OCI-LY1 (cell line): ENCODE data around the gene AMY2B.
"Not testable (repeated sequence)": the region's sequence is repeated elsewhere in the genome, so short reads cannot be mapped to it uniquely, and the experiment has no call there.

Experiments
- H2AFZ ChIP-seq: fragments of 200-600 bp; sonication (generic), shearing (Covaris generic); 2 replicates; pipeline ENCODE4 v1.6.0; 2014; ENCODE audit warnings: antibody characterized with exemption, mild to moderate bottlenecking, low read length
- H3F3A ChIP-seq: fragments of 200-600 bp; sonication (generic), shearing (Covaris generic); 2 replicates; pipeline ENCODE4 v1.6.0; 2014; ENCODE audit warnings: mild to moderate bottlenecking, antibody characterized with exemption, low read length, moderate library complexity; ENCODE audit not compliant: insufficient read depth
- H3K27ac ChIP-seq: fragments of 200-600 bp; sonication (generic); 2 replicates; pipeline ENCODE4 v1.5.1; 2014; ENCODE audit warnings: low read length, mixed run types, mild to moderate bottlenecking, low read depth; ENCODE audit not compliant: poor library complexity, severe bottlenecking
- H3K27me3 ChIP-seq: fragments of 200-600 bp; sonication (generic); 2 replicates; pipeline ENCODE4 v1.6.0; 2014; ENCODE audit warnings: antibody characterized with exemption, mild to moderate bottlenecking, low read length, moderate library complexity; ENCODE audit not compliant: insufficient read depth
- H3K36me3 ChIP-seq: fragments of 200-600 bp; sonication (generic); 2 replicates; pipeline ENCODE4 v1.6.1; 2014; ENCODE audit warnings: mild to moderate bottlenecking, antibody characterized with exemption, low read length, moderate library complexity, mixed read lengths; ENCODE audit not compliant: insufficient read depth
- H3K4me1 ChIP-seq: fragments of 200-600 bp; sonication (generic); 2 replicates; pipeline ENCODE4 v1.5.1; 2014; ENCODE audit warnings: mild to moderate bottlenecking, low read length, moderate library complexity; ENCODE audit not compliant: insufficient read depth, severe bottlenecking
- H3K4me2 ChIP-seq: fragments of 200-600 bp; sonication (generic), shearing (Covaris generic); 2 replicates; pipeline ENCODE4 v1.6.1; 2014; ENCODE audit warnings: low read length
- H3K4me3 ChIP-seq: fragments of 200-600 bp; sonication (generic); 2 replicates; pipeline ENCODE4 v1.5.1; 2014; ENCODE audit warnings: low read length, low read depth, mild to moderate bottlenecking, mixed read lengths; ENCODE audit not compliant: poor library complexity, severe bottlenecking
- H3K79me2 ChIP-seq: fragments of 200-600 bp; shearing (Covaris generic); 2 replicates; pipeline ENCODE4 v1.6.1; 2016; ENCODE audit warnings: mixed run types, low read length, mixed read lengths; ENCODE audit not compliant: insufficient read depth
- H3K9ac ChIP-seq: fragments of 200-600 bp; sonication (generic), shearing (Covaris generic); 2 replicates; pipeline ENCODE4 v1.6.1; 2014; ENCODE audit warnings: mild to moderate bottlenecking, low read length, mixed read lengths
- H3K9me2 ChIP-seq: fragments of 200-600 bp; sonication (generic), shearing (Covaris generic); 2 replicates; pipeline ENCODE4 v1.6.1; 2014; ENCODE audit warnings: low read depth, mild to moderate bottlenecking, low read length, mixed read lengths
- H3K9me3 ChIP-seq: fragments of 200-600 bp; shearing (Covaris generic); 2 replicates; pipeline ENCODE4 v1.6.1; 2014; ENCODE audit warnings: low read length, mixed read lengths
- H4K20me1 ChIP-seq: fragments of 200-600 bp; sonication (generic), shearing (Covaris generic); 2 replicates; pipeline ENCODE4 v1.6.0; 2016; ENCODE audit warnings: mild to moderate bottlenecking, low read length; ENCODE audit not compliant: insufficient read depth
- EZH2 ChIP-seq: fragments of 200-600 bp; sonication (generic), shearing (Covaris generic); IDR thresholded peaks from 2 replicates; pipeline ENCODE4 v1.8.0; 2017; ENCODE audit warnings: borderline replicate concordance, mixed run types, mild to moderate bottlenecking, antibody characterized with exemption, low read length, moderate library complexity, mixed read lengths
- TF ChIP-seq, protein P1 (sequence below): fragments of 200-600 bp; sonication (generic), shearing (Covaris generic); IDR thresholded peaks from 2 replicates; pipeline ENCODE4 v1.5.1; 2017; ENCODE audit warnings: mild to moderate bottlenecking, antibody characterized with exemption, low read length, moderate library complexity, mixed read lengths

AMY2B gene

DNA sequence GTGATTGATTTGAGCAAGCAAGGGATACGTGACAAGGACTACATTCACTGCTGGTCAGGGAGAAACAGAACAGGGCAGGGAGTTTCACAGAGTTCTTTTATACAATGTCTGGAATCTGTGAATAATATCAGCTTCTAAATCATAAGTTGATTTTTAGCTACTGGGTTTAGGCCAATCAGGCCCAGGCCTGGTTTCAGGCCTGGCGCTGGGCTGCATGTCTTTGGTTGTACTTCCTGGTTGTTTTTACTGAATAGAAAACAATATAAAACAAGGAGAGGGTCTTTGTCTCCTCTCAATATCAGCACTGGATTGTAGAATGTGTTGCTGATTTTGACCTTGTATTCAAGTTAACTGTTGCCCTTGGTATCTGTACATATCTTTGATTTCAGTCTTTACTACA is 45.0 kb downstream of the AMY2B start:
- Histone ChIP-seq H3K4me1 (no peaks in the 10 kb centered on the region), H3K9me2 (no peaks in the 10 kb centered on the region), H3K9me3 (no peaks in the 10 kb centered on the region), H3K4me2 (no peak overlapping the region), H3K9ac (no peak overlapping the region), H4K20me1 (no peaks in the 10 kb centered on the region), H3K27ac (no peak overlapping the region), H2AFZ (no peak overlapping the region), H3K79me2 (no peaks in the 10 kb centered on the region), H3K4me3 (no peak overlapping the region), H3K36me3 (no peaks in the 10 kb centered on the region), H3K27me3 (no peaks in the 10 kb centered on the region), H3F3A (no peaks in the 10 kb centered on the region)
- no peak for TF ChIP-seq EZH2
- TF ChIP-seq, protein P1, sequence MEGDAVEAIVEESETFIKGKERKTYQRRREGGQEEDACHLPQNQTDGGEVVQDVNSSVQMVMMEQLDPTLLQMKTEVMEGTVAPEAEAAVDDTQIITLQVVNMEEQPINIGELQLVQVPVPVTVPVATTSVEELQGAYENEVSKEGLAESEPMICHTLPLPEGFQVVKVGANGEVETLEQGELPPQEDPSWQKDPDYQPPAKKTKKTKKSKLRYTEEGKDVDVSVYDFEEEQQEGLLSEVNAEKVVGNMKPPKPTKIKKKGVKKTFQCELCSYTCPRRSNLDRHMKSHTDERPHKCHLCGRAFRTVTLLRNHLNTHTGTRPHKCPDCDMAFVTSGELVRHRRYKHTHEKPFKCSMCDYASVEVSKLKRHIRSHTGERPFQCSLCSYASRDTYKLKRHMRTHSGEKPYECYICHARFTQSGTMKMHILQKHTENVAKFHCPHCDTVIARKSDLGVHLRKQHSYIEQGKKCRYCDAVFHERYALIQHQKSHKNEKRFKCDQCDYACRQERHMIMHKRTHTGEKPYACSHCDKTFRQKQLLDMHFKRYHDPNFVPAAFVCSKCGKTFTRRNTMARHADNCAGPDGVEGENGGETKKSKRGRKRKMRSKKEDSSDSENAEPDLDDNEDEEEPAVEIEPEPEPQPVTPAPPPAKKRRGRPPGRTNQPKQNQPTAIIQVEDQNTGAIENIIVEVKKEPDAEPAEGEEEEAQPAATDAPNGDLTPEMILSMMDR = no peak

DNA sequence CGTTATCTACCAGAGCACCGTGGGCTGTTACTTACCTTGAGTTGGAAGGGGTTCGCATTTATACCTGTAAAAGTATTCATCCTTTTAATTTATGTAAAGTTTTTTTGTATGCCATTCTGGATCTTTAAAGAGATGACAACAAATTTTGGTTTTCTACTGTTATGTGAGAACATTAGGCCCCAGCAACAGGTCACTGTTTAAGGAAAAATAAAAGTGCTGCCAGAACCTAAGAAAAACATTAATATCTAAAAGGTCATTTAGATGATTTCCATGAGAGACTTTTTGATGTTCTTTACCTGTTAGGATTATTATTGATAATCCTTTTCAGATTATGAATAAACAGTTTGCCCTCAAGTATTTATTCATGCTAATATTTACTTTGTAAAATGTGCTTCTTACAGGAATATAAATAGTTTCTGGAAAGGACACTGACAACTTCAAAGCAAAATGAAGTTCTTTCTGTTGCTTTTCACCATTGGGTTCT is 45.6 kb downstream of the AMY2B start, which contains the start of gene AMY2A:
Gene AMY2A, plus strand, starts transcription at position 434 of the 484 bp plus-strand sequence. Its CDS starts 14 bp downstream, at position 448.
- H3K36me3 ChIP-seq, H3K9ac ChIP-seq, H3K79me2 ChIP-seq, H3F3A ChIP-seq, H3K9me2 ChIP-seq, H2AFZ ChIP-seq, H3K9me3 ChIP-seq, H3K4me2 ChIP-seq, H3K27me3 ChIP-seq, H3K4me3 ChIP-seq, H4K20me1 ChIP-seq, H3K27ac ChIP-seq, H3K4me1 ChIP-seq: not testable (repeated sequence)

DNA sequence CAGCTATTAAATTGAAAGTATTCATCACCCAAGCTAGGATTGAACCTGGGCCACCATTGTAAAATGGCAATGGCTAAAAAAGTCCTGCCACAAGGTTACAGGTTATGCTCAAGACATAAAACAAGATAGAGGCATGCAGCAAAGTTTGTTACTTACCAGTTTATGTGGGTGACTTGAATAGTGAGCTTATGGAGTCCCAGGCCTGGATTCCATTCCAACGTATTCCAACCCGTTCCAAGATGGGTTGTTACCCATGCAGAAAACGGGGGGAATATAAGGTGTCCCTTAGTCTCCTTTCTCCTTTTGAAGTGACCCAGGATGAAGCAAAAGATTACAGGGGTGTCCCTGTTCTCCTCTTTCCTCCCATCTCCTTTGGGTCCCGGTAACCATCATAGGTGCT is 56.0 kb downstream of the AMY2B start:
- not testable (repeated sequence) for H3K4me2 ChIP-seq, H3K27ac ChIP-seq, H3K79me2 ChIP-seq, H2AFZ ChIP-seq, H3K4me1 ChIP-seq, H3K36me3 ChIP-seq, H3F3A ChIP-seq, H3K9me3 ChIP-seq, H3K4me3 ChIP-seq, H3K9ac ChIP-seq, H3K9me2 ChIP-seq, H4K20me1 ChIP-seq, H3K27me3 ChIP-seq
